ENCODE results near the gene PSAP.
"Not testable (repeated sequence)": the region's sequence is repeated elsewhere in the genome, so short reads cannot be mapped to it uniquely, and the experiment has no call there.

The PSAP gene

GRCh38 chr10:71850743-71851464 is at the start of gene PSAP:
Gene PSAP (minus strand): TSS chr10:71851251. CDS start chr10:71851221, 30 bp downstream.
- DNase-seq, result peak; percentile 99

DNA sequence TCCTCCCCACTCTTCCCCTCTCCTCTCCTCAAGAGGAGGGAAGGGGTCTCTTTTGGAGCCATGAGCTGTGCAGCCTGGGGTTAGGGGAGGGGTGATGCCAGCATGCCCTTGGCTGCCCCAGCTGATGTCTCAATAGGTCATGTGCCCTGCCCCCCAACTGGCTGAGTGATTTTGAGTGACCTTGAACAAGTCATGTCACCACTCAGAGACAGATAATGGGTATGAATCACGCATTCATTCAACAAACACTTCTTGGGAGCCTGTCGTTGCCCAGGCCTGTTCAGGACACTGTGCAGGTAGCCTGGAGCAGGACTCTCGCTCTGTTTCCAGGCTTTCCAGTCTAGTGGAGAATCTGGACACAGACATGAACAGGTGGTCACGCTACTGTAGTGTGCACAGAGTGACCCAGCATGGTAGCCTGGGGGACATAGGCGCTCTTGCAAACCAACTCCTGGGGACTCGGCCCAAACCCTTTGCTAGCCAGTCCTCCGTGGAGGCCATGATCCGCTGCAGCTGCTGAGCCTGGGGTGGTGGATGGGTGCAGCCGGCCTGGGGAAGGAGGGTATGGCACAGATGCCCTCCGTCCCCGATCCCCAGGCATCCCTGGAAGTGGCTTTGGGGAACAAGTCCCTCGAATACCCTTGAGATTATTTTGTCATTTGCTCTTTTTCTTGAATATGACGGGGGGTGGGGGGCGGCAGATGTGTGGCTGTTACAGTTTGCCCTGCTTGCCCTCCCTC is 49.6 kb upstream of the PSAP start:
- no peak for DNase-seq

- DNase-seq, result no peak
Measured at GRCh38 chr10:71899665-71900412, 48.8 kb upstream of the PSAP start.

DNA sequence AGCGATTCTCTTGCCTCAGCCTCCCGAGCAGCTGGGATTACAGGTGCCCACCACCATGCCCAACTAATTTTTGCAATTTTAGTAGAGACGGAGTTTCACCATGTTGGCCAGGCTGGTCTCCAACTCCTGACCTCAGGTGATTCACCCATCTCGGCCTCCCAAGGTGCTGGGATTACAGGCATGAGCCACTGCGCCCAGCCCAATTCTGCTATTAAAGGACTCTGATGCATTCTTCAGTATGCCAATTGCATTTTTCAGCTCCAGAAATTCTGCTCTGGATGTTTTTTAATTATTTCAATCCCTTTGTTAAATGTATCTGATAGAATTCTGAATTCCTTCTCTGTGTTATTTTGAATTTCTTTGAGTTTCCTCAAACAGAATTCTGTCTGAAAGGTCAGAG is 47.3 kb upstream of the PSAP start:
- DNase-seq, result not testable (repeated sequence)

- DNase-seq, result no peak
Measured at GRCh38 chr10:71893920-71894319, 42.9 kb upstream of the PSAP start.

GRCh38 chr10:71893258-71893815 is 42.3 kb upstream of the PSAP start:
- DNase-seq, result no peak

DNA sequence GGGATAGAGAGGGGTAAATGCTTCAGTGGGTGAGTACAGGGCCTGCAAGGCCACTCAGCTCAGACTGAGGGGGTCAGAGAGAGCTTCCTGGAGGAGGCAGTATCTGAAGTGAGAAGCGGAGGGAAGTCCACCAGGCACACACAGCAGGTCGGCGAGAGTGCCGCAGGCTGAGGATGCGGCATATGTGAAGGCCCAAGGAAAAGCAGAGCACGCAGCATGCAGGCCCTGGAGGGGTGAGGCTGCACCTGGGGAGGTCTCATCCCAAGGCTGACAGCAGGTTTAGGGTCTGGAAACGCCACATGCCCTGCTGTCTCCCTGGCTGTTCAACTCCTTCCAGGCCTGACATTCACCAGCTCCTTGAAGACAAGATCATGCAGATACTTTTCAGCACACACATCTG is 40.4 kb upstream of the PSAP start:
- no peak for DNase-seq

DNA sequence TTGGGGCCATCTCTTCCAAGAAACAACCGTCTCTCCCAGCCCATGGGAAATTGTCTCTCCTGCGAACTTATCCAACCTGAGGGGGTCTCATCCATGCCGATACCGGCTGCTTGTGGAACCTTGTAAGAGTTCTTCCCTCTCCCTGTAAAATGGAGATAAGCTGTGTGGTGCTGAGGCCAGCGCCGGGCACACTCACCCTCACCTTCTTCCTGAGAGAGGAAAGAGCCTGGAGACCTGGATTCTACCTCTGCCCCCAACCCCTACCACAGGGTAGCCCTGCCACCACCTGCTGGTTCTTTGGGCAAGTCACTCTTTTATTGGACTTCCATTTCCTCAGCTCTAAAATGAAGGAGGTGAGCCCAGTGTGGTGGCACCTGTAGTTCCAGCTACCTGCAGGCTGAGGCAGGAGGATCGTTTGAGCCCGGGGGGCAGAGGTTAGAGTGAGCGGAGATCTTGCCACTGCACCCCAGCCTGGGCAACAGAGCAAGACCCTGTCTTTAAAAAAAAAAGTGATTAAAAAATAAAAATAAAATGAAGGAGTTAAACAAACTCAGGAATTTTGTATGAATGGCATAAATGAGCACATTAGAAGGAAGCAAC is 38.4 kb upstream of the PSAP start:
- DNase-seq, result no peak

DNA sequence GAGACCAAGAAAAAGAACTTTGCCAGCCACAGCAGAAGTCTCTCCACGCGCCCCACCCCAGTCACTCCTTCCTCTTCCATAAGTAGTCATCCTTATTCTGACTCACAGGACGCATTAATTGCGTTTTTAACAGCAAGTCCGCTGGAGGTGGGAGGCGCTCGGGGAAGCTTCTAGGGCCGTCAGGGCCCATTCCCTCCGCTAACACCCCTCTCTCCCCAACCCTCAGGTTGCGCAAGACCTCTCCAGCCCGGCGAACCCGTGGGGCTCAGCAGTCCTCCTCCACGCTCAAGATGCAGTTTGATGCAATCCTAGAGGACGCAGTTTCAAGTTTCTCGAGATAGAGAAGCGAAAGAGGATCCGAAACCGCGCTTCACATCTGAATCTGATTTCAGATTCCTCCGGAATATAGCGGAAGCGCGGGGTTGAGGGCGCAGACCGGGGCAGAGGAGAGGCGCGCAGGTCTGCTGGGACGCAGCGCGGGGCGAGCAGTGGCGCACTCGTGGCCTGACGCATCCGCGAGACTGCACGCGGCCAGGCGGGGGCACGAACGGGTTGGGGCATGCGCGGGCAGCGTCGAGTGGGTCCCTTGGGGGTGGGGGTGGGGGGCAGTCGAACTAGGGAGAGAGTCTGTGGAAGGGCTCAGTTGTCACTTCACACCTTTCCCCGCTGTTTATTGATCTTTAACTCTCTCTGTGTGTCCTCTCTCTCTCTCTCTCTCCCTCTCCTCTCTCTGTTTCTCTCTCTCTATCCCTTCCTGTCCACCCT is 37.8 kb upstream of the PSAP start:
- DNase-seq, result peak; percentile 68

DNA sequence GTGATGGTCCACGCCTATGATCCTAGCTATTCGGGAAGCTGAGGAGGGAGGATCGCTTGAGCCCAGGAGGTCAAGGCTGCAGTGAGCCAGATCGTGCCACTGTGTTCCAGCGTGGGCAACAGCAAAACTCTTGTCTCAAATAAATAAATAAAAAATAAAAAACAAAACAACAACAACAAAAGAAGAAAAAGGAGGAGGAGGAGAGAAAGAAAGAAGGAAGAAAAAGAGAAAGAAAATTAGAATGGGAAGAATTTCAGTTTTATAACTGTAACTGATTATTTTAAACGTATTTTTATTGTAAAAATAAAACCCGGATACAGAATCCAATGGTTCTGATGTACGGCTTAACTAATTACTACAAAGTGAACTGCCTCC is 37.2 kb upstream of the PSAP start:
- no peak for DNase-seq

DNA sequence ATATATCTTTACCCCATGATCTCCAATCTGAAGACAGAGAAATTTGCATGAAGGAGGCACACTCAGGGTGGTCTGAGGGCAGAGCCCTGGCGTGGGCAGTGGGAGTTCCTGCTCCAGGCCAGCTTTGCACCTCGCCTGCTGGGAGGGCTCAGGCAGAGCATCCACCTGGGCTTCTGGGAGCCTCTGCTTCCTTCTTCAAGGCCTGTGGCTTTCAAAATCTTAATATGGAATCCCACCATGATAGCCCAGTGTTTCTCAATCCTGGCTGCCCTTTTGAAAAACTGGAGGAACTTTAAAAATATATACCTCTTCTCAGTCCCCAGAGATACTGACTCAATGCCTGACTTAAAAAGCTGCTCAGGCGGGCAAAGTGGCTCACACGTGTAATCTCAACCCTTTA is 36.7 kb upstream of the PSAP start:
- no peak for DNase-seq

- DNase-seq, result no peak
Measured at GRCh38 chr10:71882813-71883659, 32.0 kb upstream of the PSAP start.

DNA sequence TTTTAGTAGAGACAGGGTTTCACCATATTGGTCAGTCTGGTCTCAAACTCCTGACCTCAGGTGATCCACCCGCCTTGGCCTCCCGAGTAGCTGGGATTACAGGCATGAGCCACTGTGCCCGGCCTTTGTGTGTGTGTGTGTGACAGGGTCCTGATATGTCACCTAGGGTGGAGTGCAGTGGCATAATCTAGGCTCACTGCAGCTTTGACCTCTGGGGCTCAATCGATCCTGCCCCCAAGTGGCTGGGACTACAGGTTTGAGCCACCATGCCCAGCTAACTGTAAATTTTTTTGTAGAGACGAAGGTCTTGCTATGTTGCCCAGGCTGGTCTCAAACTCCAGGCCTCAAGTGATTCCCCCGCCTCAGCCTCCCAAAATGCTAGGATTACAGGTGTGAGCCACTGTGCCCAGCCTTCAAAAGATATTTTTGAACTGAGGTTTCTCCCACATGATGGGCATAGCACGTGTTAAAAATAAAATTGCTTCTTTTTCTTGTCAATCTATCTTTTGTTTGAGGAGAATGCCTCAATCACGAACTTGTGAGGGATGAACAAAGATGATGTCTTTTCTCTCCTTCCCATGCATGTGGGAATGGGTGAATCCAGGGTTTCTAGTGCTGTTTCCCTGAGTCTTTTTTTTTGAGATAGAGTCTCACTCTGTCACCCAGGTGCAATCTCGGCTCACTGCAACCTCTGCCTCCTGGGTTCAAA is 30.8 kb upstream of the PSAP start:
- no peak for DNase-seq

DNA sequence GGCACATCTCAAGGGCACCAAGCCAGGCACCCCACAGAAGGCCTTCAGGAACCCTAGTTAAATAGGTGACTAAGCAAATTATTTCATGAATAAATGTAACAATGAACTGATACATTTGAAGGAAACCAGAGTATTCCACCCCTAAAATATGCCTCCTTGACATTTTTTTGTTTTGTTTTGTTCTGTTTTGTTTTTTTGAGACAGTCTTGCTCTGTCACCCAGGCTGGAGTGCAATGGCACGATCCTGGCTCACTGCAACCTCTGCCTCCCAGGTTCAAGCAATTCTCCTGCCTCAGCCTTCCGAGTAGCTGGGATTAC is 30.2 kb upstream of the PSAP start:
- not testable (repeated sequence) for DNase-seq

GRCh38 chr10:71880425-71881306 is 29.6 kb upstream of the PSAP start:
- no peak for DNase-seq

DNA sequence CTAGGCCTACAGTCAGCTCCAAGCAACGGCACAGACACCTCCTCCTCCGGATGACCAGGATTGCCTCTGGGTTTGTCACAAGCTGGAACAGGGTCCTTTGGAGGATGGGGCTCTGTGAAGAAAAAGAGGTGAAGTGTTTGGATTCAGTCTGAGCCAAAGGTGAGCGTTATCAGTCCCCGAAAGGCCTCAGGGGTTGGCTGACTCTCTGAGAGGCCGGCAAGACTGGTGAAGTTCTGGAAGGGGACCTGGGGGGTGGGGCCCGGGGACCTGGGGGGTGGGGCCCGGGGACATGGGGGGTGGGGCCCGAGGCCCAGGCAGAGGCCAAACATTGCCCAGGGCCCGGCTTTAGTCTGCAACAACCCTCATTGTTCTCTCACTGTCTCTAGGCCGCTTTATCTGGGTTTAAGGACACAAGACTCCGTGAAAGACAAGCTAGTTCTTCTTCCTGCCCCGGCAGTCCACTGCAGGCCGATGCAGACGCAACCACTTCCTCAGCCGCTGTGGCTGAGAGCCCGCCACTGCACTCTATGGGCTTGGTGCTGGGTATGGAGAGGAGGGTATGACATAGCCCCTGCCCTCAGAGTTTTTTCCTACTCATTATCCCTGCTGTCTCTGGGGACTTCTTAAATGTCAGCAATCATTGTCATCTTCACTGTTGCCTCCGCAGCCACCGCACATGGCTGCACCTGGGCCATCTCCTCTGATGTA is 27.4 kb upstream of the PSAP start:
- no peak for DNase-seq

DNA sequence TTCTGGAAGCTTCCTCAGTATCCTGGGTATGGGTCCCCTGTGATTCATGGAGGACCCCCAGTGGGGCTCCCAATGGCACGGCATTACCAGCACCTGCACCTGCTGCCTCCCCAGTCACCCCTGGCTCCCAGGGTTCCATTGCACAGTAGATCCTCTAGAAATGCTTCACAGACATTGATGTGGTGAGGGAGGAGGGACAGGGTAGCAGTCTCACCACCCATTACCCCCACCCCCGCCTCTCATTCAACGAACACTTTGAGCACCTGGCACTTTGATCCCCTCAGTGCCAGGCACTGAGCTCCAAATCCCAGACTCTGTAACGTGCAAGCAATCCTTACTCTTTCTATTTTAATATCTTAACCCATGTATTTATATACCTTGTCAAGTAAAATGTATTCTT is 26.8 kb upstream of the PSAP start:
- no peak for DNase-seq

- not testable (repeated sequence) for DNase-seq
Measured at GRCh38 chr10:71874680-71875354, 23.8 kb upstream of the PSAP start.

Data from stimulated activated CD4-positive, alpha-beta T cell treated with anti-CD3 and anti-CD28 coated beads, Interleukin-4, amount 100 ng/mL, for 24 hours (primary cell).